HG03045 (cell line): Measurements from ENCODE around the gene TTC16.
"Not testable (repeated sequence)": the region's sequence is repeated elsewhere in the genome, so short reads cannot be mapped to it uniquely, and the experiment has no call there.

ENCODE experiments used
- ATAC-seq: cut with Tn5 transposase; IDR thresholded peaks from one replicate; pipeline ENCODE4 v1.9.1; 2021; ENCODE audit warnings: mild to moderate bottlenecking, moderate library complexity; ENCODE audit not compliant: unreplicated experiment

The TTC16 gene

GRCh38 chr9:127739614-127740330, 23.9 kb downstream of the TTC16 start:
- no peak for ATAC-seq

- ATAC-seq, result no peak
Observed at GRCh38 chr9:127741831-127742434, 26.1 kb downstream of the TTC16 start.

GRCh38 chr9:127742435-127743088, 26.7 kb downstream of the TTC16 start:
- ATAC-seq, result no peak

GRCh38 chr9:127744398-127745110, 28.7 kb downstream of the TTC16 start:
- ATAC-seq, result no peak

GRCh38 chr9:127746959-127747569, 31.2 kb downstream of the TTC16 start:
- ATAC-seq, result no peak

DNA sequence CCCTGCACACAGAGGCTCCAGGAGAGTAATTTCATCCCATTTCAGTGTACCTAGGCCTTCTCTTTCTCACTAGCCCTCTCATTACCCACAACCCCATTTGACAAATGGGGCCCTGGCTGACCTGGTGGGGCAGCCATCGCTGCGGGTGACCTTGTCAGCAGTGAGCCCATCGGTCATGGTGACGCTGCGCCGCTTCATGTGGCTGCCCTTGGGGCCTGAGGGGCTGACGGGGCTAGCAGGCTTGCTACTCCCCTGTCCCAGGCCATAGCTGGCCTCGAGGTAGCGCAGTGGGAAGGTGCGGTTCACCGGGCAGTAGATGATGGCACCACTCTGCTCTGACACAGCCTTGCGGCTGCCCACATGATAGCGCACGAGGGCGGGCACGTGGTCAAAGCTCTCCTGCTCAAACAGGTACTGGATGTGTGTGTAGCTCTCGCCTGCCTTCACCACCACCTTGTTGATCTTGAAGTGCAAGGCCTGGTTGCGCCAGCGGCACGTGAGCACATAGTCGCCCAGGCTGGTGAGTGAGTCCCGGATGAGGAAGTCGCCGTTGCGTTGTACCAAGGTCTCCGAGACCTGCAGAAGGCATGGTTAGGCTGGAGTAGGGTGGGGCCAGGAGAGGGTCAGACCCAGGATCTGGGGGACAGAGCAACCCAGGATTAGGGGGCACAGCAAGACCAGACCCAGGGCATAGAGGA, 33.4 kb downstream of the TTC16 start:
- ATAC-seq, result no peak

DNA sequence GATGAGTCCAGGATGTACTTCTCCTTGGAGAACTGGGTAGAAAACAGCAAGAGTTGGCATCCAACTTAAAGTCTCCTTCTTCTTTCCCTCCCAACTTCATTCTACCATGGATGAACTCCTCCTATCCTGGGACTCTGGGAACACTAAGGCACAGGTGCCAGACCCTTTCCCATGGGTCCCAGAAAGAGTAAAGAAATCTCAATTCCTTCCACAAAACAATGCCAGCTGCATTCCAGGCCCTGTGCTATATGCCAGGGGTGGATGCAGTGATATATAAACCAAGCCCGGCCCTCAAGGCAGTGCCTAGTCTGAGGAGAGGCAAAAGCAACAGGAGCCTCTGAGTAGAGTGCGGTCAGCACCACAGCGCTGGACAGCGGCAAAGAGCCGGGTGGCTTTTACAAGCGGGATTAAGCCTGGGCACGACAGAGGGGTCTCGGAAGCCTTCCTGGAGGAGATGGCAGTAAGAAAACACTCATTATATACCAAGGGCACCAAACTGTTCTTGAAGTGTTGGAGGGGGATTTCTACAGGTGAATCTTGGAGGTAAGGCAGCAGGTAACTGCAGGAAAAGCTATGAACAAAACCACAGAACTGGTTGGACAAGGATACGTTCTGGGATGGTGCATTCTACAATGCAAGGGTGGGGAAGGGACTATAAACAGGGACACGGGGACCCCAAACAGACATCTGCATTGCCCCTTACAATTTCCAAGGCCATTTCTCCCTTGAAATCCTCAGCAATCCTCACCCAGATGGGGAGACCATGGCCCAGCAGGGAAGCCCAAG, 35.6 kb downstream of the TTC16 start:
- no peak for ATAC-seq

GRCh38 chr9:127753148-127753547, 37.3 kb downstream of the TTC16 start:
- ATAC-seq, result no peak

GRCh38 chr9:127753622-127754021, 37.7 kb downstream of the TTC16 start:
- no peak for ATAC-seq

DNA sequence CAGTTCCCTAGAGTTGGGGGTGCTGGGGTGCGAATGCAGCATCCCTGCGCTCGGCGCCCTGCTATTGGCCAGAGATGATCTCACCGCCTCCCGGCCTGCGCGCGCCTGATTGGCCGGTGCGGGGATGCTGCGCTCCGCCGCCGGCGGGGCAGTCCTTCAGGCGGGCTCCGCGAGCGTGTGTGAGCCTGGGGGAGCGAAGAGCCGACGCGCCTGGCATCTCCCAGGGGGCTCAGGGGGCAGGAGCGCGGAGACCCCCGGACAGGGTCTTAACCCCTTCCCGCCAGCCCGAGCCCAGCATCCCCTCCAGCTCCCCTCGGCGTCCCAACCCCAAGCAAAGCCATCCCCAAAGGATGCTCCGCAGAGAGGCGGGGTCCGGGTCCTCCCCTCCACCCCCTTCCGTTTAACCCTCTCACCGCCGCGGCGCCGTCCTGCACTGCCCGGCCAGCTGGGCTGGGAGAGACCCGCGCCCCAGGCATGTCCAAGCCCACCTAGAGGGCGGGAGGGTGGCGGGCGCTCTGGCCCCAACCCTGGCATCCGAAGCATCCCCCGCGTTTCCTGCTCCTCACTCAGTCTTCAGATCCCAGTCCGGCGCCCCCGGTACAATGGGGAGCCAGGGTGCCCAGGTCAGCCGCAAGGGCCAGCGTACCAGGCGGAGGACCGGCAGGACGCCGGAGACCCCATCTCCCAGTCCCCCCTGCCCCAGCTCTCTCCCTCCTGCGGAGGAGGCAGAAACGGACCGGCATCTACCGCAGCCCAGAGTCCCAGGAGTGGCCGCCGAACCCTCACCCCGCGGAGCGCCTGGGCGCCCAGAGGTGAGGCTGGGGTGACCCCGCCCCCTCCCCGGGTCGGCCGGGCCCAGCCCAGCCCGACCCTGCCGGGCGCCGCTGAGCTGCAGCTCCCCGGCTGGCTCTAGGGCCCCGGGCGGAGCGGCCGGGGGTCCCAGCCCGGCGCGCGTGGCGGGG, 38.5 kb downstream of the TTC16 start:
- no peak for ATAC-seq

DNA sequence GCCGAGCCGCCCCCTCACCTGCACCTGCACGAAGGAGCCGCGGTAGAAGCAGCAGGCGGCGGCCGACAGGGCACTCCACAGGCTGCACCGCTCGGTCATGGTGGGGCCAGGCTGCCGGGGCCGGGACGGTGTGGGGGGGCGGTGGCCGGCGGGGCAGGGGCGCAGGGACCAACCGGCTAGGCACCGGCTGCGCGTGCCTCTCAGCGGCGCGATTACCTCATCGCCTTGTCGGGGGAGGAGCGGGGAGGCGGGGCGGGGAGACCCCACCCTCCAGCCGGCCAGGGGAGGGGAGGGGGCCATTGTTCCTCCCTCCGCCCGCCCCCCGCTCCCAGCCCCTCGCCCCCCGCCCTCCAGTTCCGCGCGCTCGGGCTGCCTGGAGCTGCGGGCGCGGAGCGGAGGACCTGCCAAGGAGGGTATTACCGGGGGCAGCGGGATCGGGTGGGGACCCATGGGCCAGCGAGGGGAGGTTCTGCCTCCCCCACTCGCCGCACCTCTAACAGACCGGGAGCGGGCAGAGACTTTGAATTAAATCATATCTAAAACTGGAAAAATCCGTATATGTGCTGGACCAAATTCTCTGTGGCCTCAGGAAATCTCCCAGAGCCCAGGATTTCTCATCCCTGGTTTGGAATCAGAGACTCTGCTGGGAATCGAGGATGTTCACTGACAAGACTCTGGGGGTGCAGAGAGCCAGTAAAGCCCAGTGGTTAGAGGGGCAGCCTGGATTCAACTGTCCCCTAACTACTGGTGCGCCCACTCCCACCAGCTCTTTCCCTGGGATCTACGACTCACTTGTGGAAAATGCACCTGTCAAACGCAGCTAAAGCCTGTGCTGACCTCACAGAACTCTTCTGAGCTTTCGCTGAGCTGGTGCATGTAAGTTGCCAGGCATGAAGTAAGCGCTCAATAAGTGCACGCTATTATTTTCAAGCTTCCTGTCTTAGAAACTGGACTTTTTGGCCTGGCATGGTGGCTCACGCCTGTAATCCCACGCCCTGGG, 39.5 kb downstream of the TTC16 start:
- ATAC-seq, result no peak

GRCh38 chr9:127756233-127756632, 40.4 kb downstream of the TTC16 start:
- no peak for ATAC-seq

GRCh38 chr9:127756776-127757175, 40.9 kb downstream of the TTC16 start:
- ATAC-seq, result not testable (repeated sequence)

- no peak for ATAC-seq
Observed at GRCh38 chr9:127758843-127759242, 43.0 kb downstream of the TTC16 start.

- ATAC-seq, result no peak
Observed at GRCh38 chr9:127761061-127761460, 45.2 kb downstream of the TTC16 start.

- no peak for ATAC-seq
Observed at GRCh38 chr9:127761491-127761956, 45.6 kb downstream of the TTC16 start.

- ATAC-seq, result no peak
Observed at GRCh38 chr9:127762111-127762676, 46.3 kb downstream of the TTC16 start.
